ENCODE results near the gene OTUD3. TPM values are rescaled to one million over a fixed set of nuclear protein-coding genes. Genes with fewer than 3 reads are reported as not detected.
"Not testable (repeated sequence)": the region's sequence is repeated elsewhere in the genome, so short reads cannot be mapped to it uniquely, and the experiment has no call there.

OTUD3 gene
- total RNA-seq, 2 donors from 2014 or later: 4.6 to 6.9 TPM

DNA sequence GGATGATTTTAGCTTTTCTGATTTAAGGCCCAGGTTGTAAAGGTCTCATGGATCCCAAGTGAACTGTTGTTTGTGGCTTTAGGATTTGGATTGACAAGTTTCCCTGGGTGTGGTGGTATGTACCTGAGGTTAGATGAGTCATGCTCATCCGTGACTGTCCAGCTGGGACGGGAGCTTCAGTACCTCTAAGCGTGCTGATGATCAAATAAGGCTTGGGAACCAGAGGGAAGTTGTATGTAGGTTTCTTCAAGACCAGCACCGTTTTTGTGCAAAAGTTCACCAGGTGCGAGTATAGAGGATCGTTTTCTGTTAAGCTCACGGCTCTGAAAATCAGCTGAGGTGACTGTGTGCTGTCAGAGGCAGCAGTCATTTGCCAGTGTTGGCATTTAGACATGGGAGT, 21.4 kb downstream of the OTUD3 start:
- intact Hi-C loops (cut with DNase I): no loop called here
- DNase-seq (no peak), ATAC-seq (no peak)

GRCh38 chr1:19907456-19907855, 25.3 kb downstream of the OTUD3 start:
- DNase-seq: no peak
- intact Hi-C loops (cut with DNase I): no loop called here
- ATAC-seq: no peak

- ATAC-seq (no peak), DNase-seq (no peak)
- intact Hi-C loops (cut with DNase I): no loop called here
These were observed 27.2 kb downstream of the OTUD3 start for GRCh38 chr1:19909392-19909791.

- ATAC-seq (no peak), DNase-seq (no peak)
- intact Hi-C loops (cut with DNase I): no loop called here
These were observed 27.8 kb downstream of the OTUD3 start for GRCh38 chr1:19909971-19910370.

DNA sequence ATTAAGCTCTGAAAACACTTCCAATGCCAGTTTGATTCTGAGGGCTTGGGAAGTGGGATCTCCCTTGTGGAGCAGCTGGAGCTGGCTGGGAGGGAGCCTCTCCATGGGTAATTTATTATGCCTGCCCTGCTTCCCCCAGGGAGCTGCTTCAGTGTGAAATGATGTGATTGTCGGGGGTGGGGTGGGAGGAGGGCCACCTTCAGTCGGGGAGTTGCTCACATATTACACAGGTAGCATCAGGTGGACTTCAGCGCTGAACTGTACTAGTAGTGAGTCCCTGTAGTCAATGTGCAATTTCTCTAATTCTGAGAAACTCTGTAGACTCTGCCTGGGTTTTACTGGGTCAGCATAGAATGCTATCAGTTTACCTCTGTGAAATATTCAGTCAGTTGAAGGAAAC, 28.5 kb downstream of the OTUD3 start:
- ATAC-seq: no peak
- no peak for DNase-seq
- intact Hi-C loops (cut with DNase I): no loop called here

GRCh38 chr1:19918057-19918456, 35.9 kb downstream of the OTUD3 start:
- ATAC-seq (peak; percentile 75 to 86), DNase-seq (peak; percentile 85)
- intact Hi-C loops (cut with DNase I): loop anchor here (2.0 to 5.0 kb wide), 3 partner anchors 235 to 574 kb away; no protein-coding TSS in a partner anchor

GRCh38 chr1:19920132-19920710, 38.0 kb downstream of the OTUD3 start:
- ATAC-seq (no peak), DNase-seq (no peak)
- intact Hi-C loops (cut with DNase I): loop anchor here in 1 of 2 donors (10.0 kb wide), 1 partner anchor 565 kb away; the partner anchor contains the start of gene CAMK2N1

- intact Hi-C loops (cut with DNase I): loop anchor here in 1 of 2 donors (10.0 kb wide), 1 partner anchor 563 kb away; the partner anchor contains the start of gene CAMK2N1
- DNase-seq (no peak), ATAC-seq (no peak)
These were observed 39.1 kb downstream of the OTUD3 start for GRCh38 chr1:19921310-19921709.

DNA sequence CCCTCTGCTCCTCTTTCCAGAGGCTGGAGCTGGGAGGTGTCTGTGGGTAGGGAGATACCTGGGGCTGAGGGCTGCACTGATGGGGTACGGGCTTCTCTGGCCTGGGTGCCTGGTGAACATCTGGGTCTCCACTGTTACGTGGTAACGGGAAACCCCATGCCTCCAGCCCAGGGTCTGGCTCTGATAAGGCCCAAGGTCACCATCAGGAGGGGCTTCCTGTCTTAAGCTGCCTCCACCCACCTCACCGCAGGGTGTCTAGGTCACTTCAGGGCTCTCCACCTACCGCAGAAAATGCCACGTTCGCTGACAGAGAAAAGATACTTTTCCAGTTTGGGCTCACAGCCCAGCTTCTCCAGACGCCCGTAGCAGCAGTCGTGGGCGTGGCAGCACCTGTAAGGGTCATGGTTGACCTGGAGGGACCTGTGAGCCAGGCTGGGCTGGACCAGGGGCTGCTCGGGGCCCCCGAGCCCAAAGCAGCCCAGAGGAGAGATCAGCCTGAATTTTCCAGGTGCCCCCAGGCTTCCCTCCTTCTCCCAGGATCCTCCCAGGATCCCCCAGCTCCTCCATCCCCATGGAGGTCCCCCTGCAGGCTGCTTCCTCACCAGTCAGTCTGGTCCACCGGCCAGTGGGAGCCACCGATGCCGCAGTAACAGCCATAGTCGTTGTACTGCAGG, 40.0 kb downstream of the OTUD3 start:
- intact Hi-C loops (cut with DNase I): loop anchor here in 1 of 2 donors (10.0 kb wide), 1 partner anchor 563 kb away; the partner anchor contains the start of gene CAMK2N1
- DNase-seq (no peak), ATAC-seq (no peak)

- no peak for DNase-seq
- intact Hi-C loops (cut with DNase I): loop anchor here in 1 of 2 donors (10.0 kb wide), 1 partner anchor 561 kb away; the partner anchor contains the start of gene CAMK2N1
- ATAC-seq: no peak
These were observed 41.1 kb downstream of the OTUD3 start, which contains the start of gene PLA2G2E for GRCh38 chr1:19923137-19923952. Gene PLA2G2E (minus strand): TSS chr1:19923617. CDS start chr1:19923559, 58 bp downstream.

- intact Hi-C loops (cut with DNase I): loop anchor here in 1 of 2 donors (10.0 kb wide), 1 partner anchor 561 kb away; the partner anchor contains the start of gene CAMK2N1
- DNase-seq (no peak), ATAC-seq (no peak)
These were observed 41.8 kb downstream of the OTUD3 start for GRCh38 chr1:19923953-19924346.

GRCh38 chr1:19925342-19926070, 43.3 kb downstream of the OTUD3 start:
- ATAC-seq (no peak), DNase-seq (no peak)
- intact Hi-C loops (cut with DNase I): loop anchor here in 1 of 2 donors (10.0 kb wide), 1 partner anchor 559 kb away; the partner anchor contains the start of gene CAMK2N1

- intact Hi-C loops (cut with DNase I): loop anchor here in 1 of 2 donors (10.0 kb wide), 1 partner anchor 558 kb away; the partner anchor contains the start of gene CAMK2N1
- ATAC-seq: no peak
- DNase-seq: no peak
These were observed 44.3 kb downstream of the OTUD3 start for GRCh38 chr1:19926296-19927129.

GRCh38 chr1:19927130-19927421, 44.9 kb downstream of the OTUD3 start:
- DNase-seq, ATAC-seq: not testable (repeated sequence)
- intact Hi-C loops (cut with DNase I): loop anchor here in 1 of 2 donors (10.0 kb wide), 1 partner anchor 558 kb away; the partner anchor contains the start of gene CAMK2N1

- intact Hi-C loops (cut with DNase I): no loop called here
- ATAC-seq: no peak
- no peak for DNase-seq
These were observed 50.7 kb downstream of the OTUD3 start for GRCh38 chr1:19932866-19933265.

DNA sequence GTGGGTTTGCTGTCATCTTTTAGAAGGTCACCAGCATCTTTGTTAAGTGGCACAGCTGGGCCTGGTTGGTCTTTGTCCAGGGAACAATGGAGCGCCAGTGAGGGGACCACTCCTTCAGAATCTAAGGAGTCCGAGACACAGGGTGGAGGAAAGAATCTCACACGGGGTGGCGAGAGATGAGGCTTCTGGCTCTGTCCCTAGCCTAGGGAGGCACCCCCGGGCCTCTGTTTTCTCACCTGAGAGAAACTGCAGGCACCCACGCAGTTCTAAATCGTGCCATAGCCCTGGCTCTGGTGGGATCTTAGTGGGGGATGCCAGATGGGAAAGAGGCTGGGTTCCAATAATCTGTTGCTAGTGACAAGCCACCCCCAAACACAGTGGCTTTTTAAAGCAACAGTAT, 52.1 kb downstream of the OTUD3 start:
- intact Hi-C loops (cut with DNase I): no loop called here
- DNase-seq: no peak
- no peak for ATAC-seq

DNA sequence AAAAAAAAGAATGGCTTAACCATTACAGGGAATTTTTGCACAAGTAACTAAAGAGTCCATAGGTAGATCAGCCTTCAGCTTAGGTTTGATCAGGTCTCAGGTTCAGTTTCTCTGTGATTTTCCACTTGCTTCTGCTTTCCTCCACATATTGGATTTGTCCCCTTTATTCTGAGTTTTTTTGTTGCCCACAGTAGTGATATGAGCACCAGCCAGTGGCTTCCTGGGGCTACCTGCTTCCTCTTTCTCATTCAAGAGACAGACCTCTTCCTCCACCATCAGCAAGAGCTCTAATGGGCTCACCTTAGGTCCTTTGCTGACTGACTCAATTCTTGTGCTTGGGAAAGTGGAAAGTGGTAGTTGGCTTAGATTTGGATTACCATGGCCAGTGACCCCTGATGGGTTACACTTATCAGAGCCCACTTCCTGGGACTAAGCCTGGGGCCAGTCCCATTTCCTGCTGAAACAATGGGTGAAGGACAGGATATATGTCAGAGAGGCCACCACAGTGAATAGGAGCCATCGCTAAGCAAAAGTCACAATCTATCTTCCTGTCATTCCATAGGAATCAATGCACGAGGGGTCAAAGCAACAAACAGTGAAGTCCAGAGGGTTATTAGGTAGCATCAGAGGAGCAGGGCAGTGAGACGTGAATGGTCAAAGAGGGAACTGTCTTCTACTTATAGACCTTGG, 54.0 kb downstream of the OTUD3 start:
- DNase-seq (no peak), ATAC-seq (no peak)
- intact Hi-C loops (cut with DNase I): no loop called here

Measured in left cardiac atrium (tissue), 4 donors.